Skeletal muscle tissue (tissue), 4 donors: Measurements from ENCODE around the gene MGP. TPM values are rescaled to one million over a fixed set of nuclear protein-coding genes. Genes with fewer than 3 reads are reported as not detected.

Source experiments
- H3K27ac ChIP-seq: one replicate; pipeline ENCODE4 v1.7.0; 2013; ENCODE audit warnings: mild to moderate bottlenecking, low read depth, low read length, inconsistent platforms
- H3K27me3 ChIP-seq, 3 donors: one replicate each; pipeline ENCODE4 v1.7.0; 2013; ENCODE audit warnings: low read length in 3 of 3; ENCODE audit not compliant: control insufficient read depth in 3 of 3, insufficient read depth in 3 of 3
- H3K36me3 ChIP-seq, 3 donors: one replicate each; pipeline ENCODE4 v1.7.0; 2013; ENCODE audit warnings: low read length in 3 of 3; ENCODE audit not compliant: control insufficient read depth in 3 of 3, insufficient read depth in 3 of 3
- H3K4me1 ChIP-seq, 3 donors: one replicate each; pipeline ENCODE4 v1.7.0; 2013; ENCODE audit warnings: low read length in 3 of 3, mild to moderate bottlenecking in 3 of 3; ENCODE audit not compliant: control insufficient read depth in 3 of 3, insufficient read depth in 3 of 3
- H3K4me3 ChIP-seq, 3 donors: one replicate each; pipeline ENCODE4 v1.7.0; 2013; ENCODE audit warnings: low read length in 3 of 3
- H3K9ac ChIP-seq, 3 donors: one replicate each; pipeline ENCODE4 v1.7.0; 2013; ENCODE audit warnings: low read length in 3 of 3, mild to moderate bottlenecking in 3 of 3, moderate library complexity in 2 of 3, low read depth in 1 of 3
- H3K9me3 ChIP-seq, 3 donors: one replicate each; pipeline ENCODE4 v1.7.0; 2013; ENCODE audit warnings: low read length in 3 of 3; ENCODE audit not compliant: control insufficient read depth in 3 of 3
- total RNA-seq: library from RNA; depleted of rRNA; stranded (reverse); fragments of >200 nt; gene quantifications from one replicate; pipeline ENCODE4 v1.2.3, GENCODE V29; 2014
- donor health status: Osteomylitis.

MGP gene
- total RNA-seq, 1 donor from 2014 or later = 292 TPM

GRCh38 chr12:14846876-14847580 lies 38.6 kb downstream of the MGP start:
- Histone ChIP-seq H3K9ac (no peak overlapping the region), H3K36me3 (no peaks in the 10 kb centered on the region), H3K9me3 (no peaks in the 10 kb centered on the region), H3K27ac (peak overlapping the region; percentile 11), H3K4me3 (no peak overlapping the region), H3K27me3 (no peaks in the 10 kb centered on the region), H3K4me1 (peaks cover 0 to 9% (median under 1%) of the 10 kb centered on the region in 3 donors)

GRCh38 chr12:14846042-14846587 lies 39.5 kb downstream of the MGP start:
- Histone ChIP-seq H3K4me3 (no peak overlapping the region), H3K27ac (no peak overlapping the region), H3K9me3 (no peaks in the 10 kb centered on the region), H3K36me3 (no peaks in the 10 kb centered on the region), H3K27me3 (no peaks in the 10 kb centered on the region), H3K4me1 (peaks cover 4 to 16% (median 7%) of the 10 kb centered on the region in 3 donors), H3K9ac (no peak overlapping the region)

- Histone ChIP-seq H3K36me3 (no peaks in the 10 kb centered on the region), H3K27me3 (no peaks in the 10 kb centered on the region), H3K9me3 (no peaks in the 10 kb centered on the region), H3K4me3 (no peak overlapping the region), H3K9ac (no peak overlapping the region), H3K27ac (no peak overlapping the region), H3K4me1 (peaks cover 4 to 16% (median 7%) of the 10 kb centered on the region in 3 donors)
Measured at GRCh38 chr12:14845350-14845750, 40.3 kb downstream of the MGP start.

- Histone ChIP-seq H3K36me3 (no peaks in the 10 kb centered on the region), H3K9ac (no peak overlapping the region), H3K4me3 (no peak overlapping the region), H3K27ac (no peak overlapping the region), H3K4me1 (peaks cover 4 to 16% (median 7%) of the 10 kb centered on the region in 3 donors), H3K27me3 (no peaks in the 10 kb centered on the region), H3K9me3 (no peaks in the 10 kb centered on the region)
Measured at GRCh38 chr12:14844401-14844800, 41.3 kb downstream of the MGP start.

- Histone ChIP-seq H3K4me1 (peaks cover 4 to 16% (median 7%) of the 10 kb centered on the region in 3 donors), H3K9ac (no peak within 1 kb of the TSS), H3K9me3 (no peaks in the 10 kb centered on the region), H3K27me3 (no peaks in the 10 kb centered on the region), H3K27ac (peak within 1 kb of the TSS; percentile 3), H3K4me3 (no peak within 1 kb of the TSS), H3K36me3 (no peaks in the 10 kb centered on the region)
Measured at GRCh38 chr12:14843425-14843887, 42.2 kb downstream of the MGP start, which contains the start of gene ART4. Gene ART4, minus strand, starts transcription at chr12:14843526. Its CDS starts 413 bp downstream, at chr12:14843113.

GRCh38 chr12:14842315-14842714 lies 43.3 kb downstream of the MGP start:
- Histone ChIP-seq H3K9ac (no peak overlapping the region), H3K9me3 (no peaks in the 10 kb centered on the region), H3K27ac (peak overlapping the region; percentile 3), H3K4me3 (no peak overlapping the region), H3K27me3 (no peaks in the 10 kb centered on the region), H3K36me3 (no peaks in the 10 kb centered on the region), H3K4me1 (peaks cover 4 to 16% (median 7%) of the 10 kb centered on the region in 3 donors)

- H3K36me3 ChIP-seq = no peaks in the 10 kb centered on the region
- H3K4me3 ChIP-seq = peak overlapping the region in 2 of 3 donors; percentile 1 to 54
- H3K9me3 ChIP-seq = no peaks in the 10 kb centered on the region
- peaks cover 4 to 16% (median 7%) of the 10 kb centered on the region in 3 donors for H3K4me1 ChIP-seq
- peak overlapping the region; percentile 3 for H3K27ac ChIP-seq
- H3K27me3 ChIP-seq = no peaks in the 10 kb centered on the region
- no peak overlapping the region for H3K9ac ChIP-seq
Measured at GRCh38 chr12:14841761-14842160, 43.9 kb downstream of the MGP start.

GRCh38 chr12:14840616-14841015 lies 45.0 kb downstream of the MGP start:
- no peak overlapping the region for H3K9ac ChIP-seq
- no peaks in the 10 kb centered on the region for H3K36me3 ChIP-seq
- no peak overlapping the region for H3K4me3 ChIP-seq
- H3K27ac ChIP-seq = no peak overlapping the region
- peaks cover 7 to 11% (median 8%) of the 10 kb centered on the region in 3 donors for H3K4me1 ChIP-seq
- no peaks in the 10 kb centered on the region for H3K9me3 ChIP-seq
- H3K27me3 ChIP-seq = no peaks in the 10 kb centered on the region

- peaks cover 7 to 8% (median 7%) of the 10 kb centered on the region in 3 donors for H3K4me1 ChIP-seq
- H3K27ac ChIP-seq = no peak overlapping the region
- no peak overlapping the region for H3K9ac ChIP-seq
- H3K36me3 ChIP-seq = no peaks in the 10 kb centered on the region
- no peak overlapping the region for H3K4me3 ChIP-seq
- no peaks in the 10 kb centered on the region for H3K27me3 ChIP-seq
- no peaks in the 10 kb centered on the region for H3K9me3 ChIP-seq
Measured at GRCh38 chr12:14839262-14839661, 46.4 kb downstream of the MGP start.
